GM12872 (cell line): Measurements from ENCODE around the gene CCDC63.

Source experiments
- CTCF ChIP-seq: IDR thresholded peaks from 3 replicates; pipeline ENCODE4 v1.5.1; 2011; ENCODE audit warnings: low read depth, mild to moderate bottlenecking, low read length, moderate library complexity; ENCODE audit not compliant: insufficient read depth

CCDC63 gene

GRCh38 chr12:110885152-110885840, 38.5 kb downstream of the CCDC63 start:
- no peak for TF ChIP-seq CTCF

GRCh38 chr12:110888256-110888991, 41.6 kb downstream of the CCDC63 start:
- TF ChIP-seq CTCF = no peak

GRCh38 chr12:110889361-110889760, 42.6 kb downstream of the CCDC63 start:
- no peak for TF ChIP-seq CTCF

GRCh38 chr12:110893956-110894355, 47.2 kb downstream of the CCDC63 start:
- no peak for TF ChIP-seq CTCF

- TF ChIP-seq CTCF = no peak
Measured at GRCh38 chr12:110896559-110896958, 49.8 kb downstream of the CCDC63 start.

GRCh38 chr12:110901401-110901800, 54.6 kb downstream of the CCDC63 start:
- no peak for TF ChIP-seq CTCF

- no peak for TF ChIP-seq CTCF
Measured at GRCh38 chr12:110903511-110903910, 56.7 kb downstream of the CCDC63 start.
